Measurements from ENCODE around the gene C11orf91.

The C11orf91 gene

DNA sequence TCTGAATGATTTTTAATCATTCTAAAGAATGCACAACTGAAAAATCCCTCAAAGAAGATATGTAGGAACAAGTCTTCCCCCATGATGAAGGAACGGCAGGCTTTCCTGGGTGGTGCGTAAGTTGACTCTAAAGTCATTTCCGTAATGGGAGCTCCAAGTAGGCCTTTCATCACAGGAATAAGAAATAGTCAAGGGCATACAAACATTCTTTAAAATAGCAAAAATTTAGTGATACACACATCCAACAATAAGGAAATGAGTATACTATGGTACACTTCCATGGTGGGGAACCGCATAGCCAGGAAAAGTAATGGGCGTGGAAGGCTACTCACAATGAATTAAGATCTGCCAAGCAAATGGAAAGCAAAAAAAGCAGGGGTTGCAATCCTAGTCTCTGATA, 24.9 kb upstream of the C11orf91 start:
- TF ChIP-seq, protein P1, sequence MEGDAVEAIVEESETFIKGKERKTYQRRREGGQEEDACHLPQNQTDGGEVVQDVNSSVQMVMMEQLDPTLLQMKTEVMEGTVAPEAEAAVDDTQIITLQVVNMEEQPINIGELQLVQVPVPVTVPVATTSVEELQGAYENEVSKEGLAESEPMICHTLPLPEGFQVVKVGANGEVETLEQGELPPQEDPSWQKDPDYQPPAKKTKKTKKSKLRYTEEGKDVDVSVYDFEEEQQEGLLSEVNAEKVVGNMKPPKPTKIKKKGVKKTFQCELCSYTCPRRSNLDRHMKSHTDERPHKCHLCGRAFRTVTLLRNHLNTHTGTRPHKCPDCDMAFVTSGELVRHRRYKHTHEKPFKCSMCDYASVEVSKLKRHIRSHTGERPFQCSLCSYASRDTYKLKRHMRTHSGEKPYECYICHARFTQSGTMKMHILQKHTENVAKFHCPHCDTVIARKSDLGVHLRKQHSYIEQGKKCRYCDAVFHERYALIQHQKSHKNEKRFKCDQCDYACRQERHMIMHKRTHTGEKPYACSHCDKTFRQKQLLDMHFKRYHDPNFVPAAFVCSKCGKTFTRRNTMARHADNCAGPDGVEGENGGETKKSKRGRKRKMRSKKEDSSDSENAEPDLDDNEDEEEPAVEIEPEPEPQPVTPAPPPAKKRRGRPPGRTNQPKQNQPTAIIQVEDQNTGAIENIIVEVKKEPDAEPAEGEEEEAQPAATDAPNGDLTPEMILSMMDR (conservative IDR thresholded peaks at IDR 0.05): no peak
- no peak for TF ChIP-seq ZFX (IDR thresholded peaks at IDR 0.05)
- H3K27ac ChIP-seq: no peak overlapping the region

DNA sequence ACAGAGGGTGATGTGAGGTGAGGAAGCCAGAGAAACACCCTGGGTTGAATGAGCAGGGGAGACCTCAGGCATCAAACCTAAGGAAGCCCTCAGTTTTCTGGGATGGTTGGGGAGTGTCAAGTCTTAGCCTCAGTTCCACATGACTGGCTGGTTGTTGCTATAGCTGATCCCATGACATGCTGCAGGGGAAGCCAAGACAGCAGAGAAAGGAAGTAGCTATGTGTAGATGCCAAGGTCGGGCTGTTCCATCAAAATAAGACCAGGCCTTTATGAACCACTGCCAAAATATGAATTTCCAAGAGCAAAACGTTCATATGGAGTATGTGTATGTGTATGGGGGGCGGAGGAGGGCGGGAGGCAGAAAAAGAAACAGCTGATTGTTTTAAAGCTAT, 24.0 kb upstream of the C11orf91 start:
- H3K27ac ChIP-seq: no peak overlapping the region
- TF ChIP-seq ZFX (IDR thresholded peaks at IDR 0.05): no peak
- TF ChIP-seq, protein P1 (conservative IDR thresholded peaks at IDR 0.05): no peak

DNA sequence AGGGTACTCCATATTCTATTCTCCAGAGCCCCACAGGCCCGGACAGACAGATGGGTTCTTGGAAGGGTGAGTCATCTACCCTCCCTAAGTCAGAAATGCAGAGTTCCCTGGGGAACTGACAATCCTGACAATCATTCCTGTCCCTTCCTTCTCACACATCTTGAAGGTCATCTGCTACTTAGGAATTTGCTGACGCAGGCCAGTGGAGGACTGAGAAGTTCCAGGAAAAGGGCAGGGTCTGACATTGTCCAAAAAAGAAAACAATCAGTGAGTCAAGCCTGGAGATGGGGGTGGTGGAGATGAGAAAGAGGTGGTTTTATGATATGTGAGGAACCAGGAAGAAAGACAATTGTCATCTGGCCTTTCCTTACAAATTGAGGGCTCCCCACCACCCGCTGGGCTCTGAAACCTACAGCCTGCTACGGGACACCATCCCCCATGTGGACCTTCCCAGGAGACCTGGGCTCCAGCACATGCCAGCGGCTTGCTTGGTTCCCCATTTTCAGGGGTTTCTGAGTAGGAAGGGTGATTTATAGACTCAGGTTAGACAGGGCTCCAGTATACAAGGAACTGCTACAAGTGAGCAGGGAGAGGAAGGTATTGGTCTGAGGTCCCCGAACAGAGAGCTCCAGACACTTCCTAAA, 22.7 kb upstream of the C11orf91 start:
- H3K27ac ChIP-seq: no peak overlapping the region
- no peak for TF ChIP-seq ZFX (IDR thresholded peaks at IDR 0.05)
- TF ChIP-seq, protein P1 (conservative IDR thresholded peaks at IDR 0.05): no peak

DNA sequence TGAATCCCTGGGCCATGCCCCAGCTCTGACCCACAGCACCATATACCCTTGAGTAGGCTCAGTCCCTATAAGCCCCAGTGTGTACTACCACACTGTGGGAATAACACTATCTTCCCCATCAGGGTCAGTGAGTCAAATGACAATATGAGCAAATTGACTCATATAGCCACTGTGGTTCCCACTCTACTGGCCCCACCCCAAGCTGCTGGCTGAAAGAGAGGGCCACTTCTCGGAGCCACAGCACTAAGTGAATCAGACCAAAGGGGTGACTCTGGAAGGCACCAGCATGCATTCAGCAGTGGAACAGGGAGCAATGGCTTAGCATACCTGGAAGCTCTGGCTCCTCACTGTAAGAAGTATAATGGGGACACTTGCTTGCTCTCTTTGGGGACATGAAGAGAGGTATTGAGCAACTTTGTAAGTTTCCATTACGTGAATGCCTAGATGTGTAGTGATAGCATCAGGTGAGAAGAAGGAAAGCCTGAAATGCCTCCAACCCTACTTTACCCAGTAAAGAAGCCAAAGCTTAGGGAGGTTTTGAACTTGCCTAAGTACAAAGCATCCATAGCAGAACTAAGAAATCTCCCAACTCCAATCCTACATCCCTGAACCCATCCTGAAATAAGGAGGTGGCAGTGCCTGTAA, 22.1 kb upstream of the C11orf91 start:
- H3K27ac ChIP-seq: no peak overlapping the region
- TF ChIP-seq, protein P1 (conservative IDR thresholded peaks at IDR 0.05): no peak
- TF ChIP-seq ZFX (IDR thresholded peaks at IDR 0.05): no peak

DNA sequence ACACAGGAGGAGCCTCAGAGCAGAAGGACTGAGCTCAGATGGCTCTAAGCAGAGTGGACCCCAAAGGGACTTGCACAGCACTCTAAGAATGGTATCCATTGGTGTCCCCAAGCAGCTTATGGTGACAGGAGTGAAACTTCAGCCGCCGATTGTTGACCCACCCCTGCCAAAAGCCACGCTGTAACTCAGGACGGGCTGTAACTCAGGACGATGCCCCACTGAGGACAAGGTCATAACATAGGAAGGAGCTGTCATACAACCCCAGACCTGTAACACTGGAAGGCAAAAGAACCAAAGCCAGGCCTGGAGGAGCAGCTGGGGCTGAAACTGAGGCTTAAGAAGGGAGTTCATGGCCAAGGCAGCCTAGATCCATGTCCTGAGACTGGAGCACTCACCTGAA, 21.4 kb upstream of the C11orf91 start:
- H3K27ac ChIP-seq: no peak overlapping the region
- TF ChIP-seq, protein P1 (conservative IDR thresholded peaks at IDR 0.05): no peak
- no peak for TF ChIP-seq ZFX (IDR thresholded peaks at IDR 0.05)

DNA sequence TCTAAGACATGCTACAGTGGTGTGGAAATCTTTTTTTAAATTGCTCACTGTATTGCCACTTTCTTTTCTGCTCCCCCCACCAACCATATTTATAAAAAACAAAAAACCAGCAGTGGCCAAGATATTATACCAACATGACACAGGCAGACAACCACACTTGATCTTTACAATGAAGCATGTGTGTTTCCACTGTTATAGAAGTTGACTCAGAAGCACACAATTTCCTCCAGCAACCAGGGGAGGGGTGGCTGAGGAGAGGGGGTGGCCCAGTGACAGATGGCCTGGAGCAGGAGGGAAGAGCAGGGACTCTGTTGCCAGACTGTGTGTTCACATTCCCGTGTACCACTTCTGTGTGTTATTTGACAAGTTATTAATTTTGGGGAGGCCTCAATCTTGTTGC, 20.8 kb upstream of the C11orf91 start:
- TF ChIP-seq, protein P1 (conservative IDR thresholded peaks at IDR 0.05): no peak
- no peak for TF ChIP-seq ZFX (IDR thresholded peaks at IDR 0.05)
- no peak overlapping the region for H3K27ac ChIP-seq

DNA sequence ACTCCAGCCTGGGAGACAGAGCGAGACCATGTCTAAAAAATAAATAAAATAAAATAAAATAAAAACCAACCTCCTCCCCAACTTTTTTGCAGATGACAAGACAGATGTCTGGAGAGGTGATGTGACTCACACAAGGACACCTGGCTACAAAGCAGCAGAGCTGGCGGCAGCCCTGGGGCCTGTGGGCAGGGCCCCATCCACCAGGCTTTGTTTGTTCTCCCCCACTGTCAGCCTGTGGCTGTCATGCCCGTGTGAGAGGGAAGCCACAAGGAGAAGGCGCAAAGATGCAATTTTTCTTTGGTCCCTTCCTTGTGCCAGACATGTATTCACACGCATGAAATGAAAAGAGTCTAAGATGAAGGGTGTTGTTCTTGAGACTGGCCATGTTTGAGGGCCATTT, 19.0 kb upstream of the C11orf91 start:
- H3K27ac ChIP-seq: no peak overlapping the region
- TF ChIP-seq ZFX (IDR thresholded peaks at IDR 0.05): no peak
- TF ChIP-seq, protein P1 (conservative IDR thresholded peaks at IDR 0.05): no peak

All from C4-2B (cell line).